Coronary artery (tissue), 2 donors: ENCODE measurements around the gene POLDIP2.
A peak's percentile ranks its signal among the peaks of the same experiment; 100 is the strongest.

Source experiments
- DNase-seq: peaks from one replicate; pipeline ENCODE4 v3.0.0-alpha.2; 2017; ENCODE audit warnings: low spot score
- H3K27ac ChIP-seq, 2 donors: fragments of 200-600 bp; sonication (generic); one replicate each; pipeline ENCODE4 v1.5.1; 2016 to 2019
- H3K4me3 ChIP-seq: fragments of 200-600 bp; sonication (generic); 2 replicates; pipeline ENCODE4 v1.5.1; 2016; ENCODE audit warnings: mild to moderate bottlenecking, moderate library complexity
- CTCF ChIP-seq: fragments of 200-600 bp; sonication (generic); IDR thresholded peaks from one replicate; pipeline ENCODE4 v1.5.1; 2019; ENCODE audit warnings: antibody characterized with exemption

The POLDIP2 gene

GRCh38 chr17:28369684-28370034 is 12.3 kb upstream of the POLDIP2 start:
- no peak for TF ChIP-seq CTCF
- H3K4me3 ChIP-seq = no peak overlapping the region
- no peak for DNase-seq
- peak overlapping the region in 1 of 2 donors; percentile 84 for H3K27ac ChIP-seq

GRCh38 chr17:28368915-28369683 is 11.8 kb upstream of the POLDIP2 start:
- Histone ChIP-seq H3K4me3 (no peak overlapping the region), H3K27ac (peak overlapping the region in 1 of 2 donors; percentile 84)
- TF ChIP-seq CTCF = no peak
- DNase-seq = no peak

- Histone ChIP-seq H3K27ac (no peak overlapping the region), H3K4me3 (no peak overlapping the region)
- no peak for DNase-seq
- TF ChIP-seq CTCF = no peak
Measured at GRCh38 chr17:28368306-28368831, 11.0 kb upstream of the POLDIP2 start.

- Histone ChIP-seq H3K4me3 (no peak overlapping the region), H3K27ac (no peak overlapping the region)
- DNase-seq = no peak
- no peak for TF ChIP-seq CTCF
Measured at GRCh38 chr17:28367641-28368305, 10.4 kb upstream of the POLDIP2 start.

GRCh38 chr17:28366605-28367004 is 9.3 kb upstream of the POLDIP2 start:
- no peak for DNase-seq
- H3K27ac ChIP-seq = no peak overlapping the region
- no peak for TF ChIP-seq CTCF
- no peak overlapping the region for H3K4me3 ChIP-seq

- H3K4me3 ChIP-seq = no peak overlapping the region
- H3K27ac ChIP-seq = no peak overlapping the region
- TF ChIP-seq CTCF = no peak
- no peak for DNase-seq
Measured at GRCh38 chr17:28365487-28365886, 8.2 kb upstream of the POLDIP2 start.
